Measurements from ENCODE around the gene MBOAT1.

Gene MBOAT1

GRCh38 chr6:20198775-20199174 lies 13.5 kb downstream of the MBOAT1 start:
- ATAC-seq, result no peak
- no peak for TF ChIP-seq TSHZ2 (CRISPR knock-in tag; IDR thresholded peaks at IDR 0.05)
- TF ChIP-seq TCF4 (CRISPR knock-in tag; IDR thresholded peaks at IDR 0.05; ENCODE audit: borderline replicate concordance), result no peak
- TF ChIP-seq TOX (CRISPR knock-in tag; IDR thresholded peaks at IDR 0.05; ENCODE audit: borderline replicate concordance), result no peak
- TF ChIP-seq POU6F1 (CRISPR knock-in tag; IDR thresholded peaks at IDR 0.05; ENCODE audit: borderline replicate concordance, low read depth), result no peak
- TF ChIP-seq OSR1 (CRISPR knock-in tag; IDR thresholded peaks at IDR 0.05), result no peak
- no peak for TF ChIP-seq ZFP3 (CRISPR knock-in tag; IDR thresholded peaks at IDR 0.05)
- no peak for TF ChIP-seq ZNF8 (CRISPR knock-in tag; IDR thresholded peaks at IDR 0.05)
- TF ChIP-seq ZNF70 (CRISPR knock-in tag; IDR thresholded peaks at IDR 0.05), result no peak
- no peak for TF ChIP-seq ESRRG (CRISPR knock-in tag; IDR thresholded peaks at IDR 0.05)
- TF ChIP-seq SNAI2 (CRISPR knock-in tag; IDR thresholded peaks at IDR 0.05), result no peak

- TF ChIP-seq POU6F1 (CRISPR knock-in tag; IDR thresholded peaks at IDR 0.05; ENCODE audit: borderline replicate concordance, low read depth) (no peak), RARB (CRISPR knock-in tag; IDR thresholded peaks at IDR 0.05) (no peak), ZNF70 (CRISPR knock-in tag; IDR thresholded peaks at IDR 0.05) (no peak), OSR1 (CRISPR knock-in tag; IDR thresholded peaks at IDR 0.05) (no peak)
- no peak for ATAC-seq
These were observed 14.0 kb downstream of the MBOAT1 start for GRCh38 chr6:20198156-20198774.

- TF ChIP-seq ZNF70 (CRISPR knock-in tag; IDR thresholded peaks at IDR 0.05), result peak; percentile 73; the same call in 1 of the 2 replicates
- TF ChIP-seq ZNF565 (CRISPR knock-in tag; conservative IDR thresholded peaks at IDR 0.05; ENCODE audit: low read depth), result no peak
- no peak for TF ChIP-seq RARB (CRISPR knock-in tag; IDR thresholded peaks at IDR 0.05)
- no peak for TF ChIP-seq GLIS3 (CRISPR knock-in tag; IDR thresholded peaks at IDR 0.05)
- TF ChIP-seq ARNTL (CRISPR knock-in tag; IDR thresholded peaks at IDR 0.05; ENCODE audit: borderline replicate concordance, low read depth), result no peak
- no peak for TF ChIP-seq PATZ1 (CRISPR knock-in tag; IDR thresholded peaks at IDR 0.05; ENCODE audit: borderline replicate concordance)
- peak; percentile 63 for TF ChIP-seq TCF4 (CRISPR knock-in tag; IDR thresholded peaks at IDR 0.05; ENCODE audit: borderline replicate concordance)
- TF ChIP-seq TSHZ2 (CRISPR knock-in tag; IDR thresholded peaks at IDR 0.05), result no peak
- no peak for TF ChIP-seq CSRNP3 (CRISPR knock-in tag; IDR thresholded peaks at IDR 0.05)
- TF ChIP-seq SNAI2 (CRISPR knock-in tag; IDR thresholded peaks at IDR 0.05), result no peak
- ATAC-seq, result peak; percentile 97
These were observed 15.0 kb downstream of the MBOAT1 start for GRCh38 chr6:20197251-20197650.

All from SK-N-SH treated with all-trans-retinoic acid at 6 μM for 48 hours (cell line).